Measurements from ENCODE around the gene ZPLD1.

The ZPLD1 gene

DNA sequence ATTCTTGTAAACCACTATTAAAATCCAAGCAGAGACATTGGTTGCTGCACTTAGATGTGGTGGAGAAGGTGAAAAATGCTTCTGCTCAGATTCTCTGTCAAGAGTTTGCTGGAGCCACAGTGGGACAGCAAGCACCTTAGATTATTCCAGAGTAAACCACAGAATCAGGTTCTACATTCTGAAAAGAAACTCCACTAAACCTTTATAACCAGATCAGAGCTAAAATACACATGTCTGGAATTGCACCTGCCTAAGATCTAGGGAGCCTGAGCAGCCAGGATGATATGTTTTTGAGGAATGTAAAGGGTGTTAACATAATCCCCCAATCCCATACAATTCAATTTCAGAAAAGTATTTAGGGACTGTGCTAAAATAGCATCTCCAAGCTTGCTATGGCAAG is at the start of gene ZPLD1:
Gene ZPLD1 (plus strand): TSS at position 301 of the 400 bp plus-strand sequence. CDS start 3,473 bp downstream, outside the sequence.
- no peak for DNase-seq

DNA sequence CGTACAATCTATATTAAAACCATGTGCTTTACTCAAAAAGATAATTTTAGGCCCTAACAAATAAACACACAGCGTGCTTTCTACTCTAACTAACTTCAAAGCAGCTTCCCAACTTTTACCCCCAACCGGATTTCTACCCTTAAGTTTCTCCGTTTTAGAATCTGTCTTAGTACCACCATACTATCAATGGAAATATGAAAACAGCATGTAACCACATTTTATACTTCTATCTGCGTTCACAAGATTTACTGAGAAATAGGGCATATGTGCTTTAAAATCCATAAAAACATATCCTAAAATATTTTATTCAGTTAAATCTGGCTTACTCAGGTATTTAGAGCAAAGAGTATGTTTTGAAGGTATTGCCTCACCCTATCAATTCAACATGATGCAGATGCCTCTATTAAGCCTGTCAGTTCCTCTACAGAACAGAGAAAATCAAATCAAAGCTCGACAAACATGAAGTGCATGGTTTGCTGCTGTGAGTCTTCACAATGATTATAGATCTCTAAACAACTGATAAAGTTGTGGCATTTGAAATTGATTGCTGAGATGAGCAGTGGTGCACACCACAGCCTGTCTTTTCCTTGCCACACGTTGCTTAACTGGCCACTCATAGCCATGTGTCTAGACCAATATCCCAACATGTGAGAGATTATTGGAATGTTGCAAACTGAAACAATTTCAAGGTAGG is 44.5 kb upstream of the ZPLD1 start:
- no peak for DNase-seq

DNA sequence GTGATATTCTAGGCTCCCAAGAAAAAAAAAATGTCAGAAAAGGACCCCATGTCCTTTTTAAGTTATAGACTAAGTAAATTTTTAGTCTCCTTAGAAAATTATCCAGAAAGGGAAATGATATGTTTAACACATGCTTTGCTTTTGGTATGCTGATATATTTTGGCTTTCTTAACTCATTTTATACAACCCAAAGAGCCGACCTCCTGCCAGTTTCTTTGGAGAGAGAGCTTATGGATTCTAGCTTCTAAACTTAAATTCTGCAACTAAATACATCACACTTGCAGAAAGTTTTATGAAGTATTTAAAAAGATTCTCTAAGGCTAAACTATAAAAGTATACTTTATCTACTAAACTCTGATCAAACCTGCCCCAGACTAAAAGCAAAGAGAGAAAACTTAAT is 43.9 kb upstream of the ZPLD1 start:
- DNase-seq: no peak

DNA sequence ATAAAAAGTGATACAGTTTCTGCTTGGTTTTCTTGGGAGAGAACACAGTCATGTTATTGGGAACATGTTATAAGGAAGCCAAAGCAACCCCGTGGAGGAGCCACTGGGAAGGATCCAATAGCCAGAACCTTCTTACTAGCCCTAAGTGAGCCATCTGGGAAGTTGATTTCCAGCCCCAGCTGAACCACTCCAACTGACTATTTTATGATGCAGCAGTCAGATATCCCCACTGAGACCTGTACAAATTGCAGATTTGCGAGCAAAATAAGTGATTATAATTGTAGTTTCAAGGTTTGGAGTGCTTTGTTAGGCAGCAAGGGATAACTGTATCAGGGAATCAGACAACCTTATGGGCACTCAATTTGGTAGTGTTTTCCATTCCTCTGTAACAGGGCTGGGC is 43.3 kb upstream of the ZPLD1 start:
- DNase-seq: no peak

DNA sequence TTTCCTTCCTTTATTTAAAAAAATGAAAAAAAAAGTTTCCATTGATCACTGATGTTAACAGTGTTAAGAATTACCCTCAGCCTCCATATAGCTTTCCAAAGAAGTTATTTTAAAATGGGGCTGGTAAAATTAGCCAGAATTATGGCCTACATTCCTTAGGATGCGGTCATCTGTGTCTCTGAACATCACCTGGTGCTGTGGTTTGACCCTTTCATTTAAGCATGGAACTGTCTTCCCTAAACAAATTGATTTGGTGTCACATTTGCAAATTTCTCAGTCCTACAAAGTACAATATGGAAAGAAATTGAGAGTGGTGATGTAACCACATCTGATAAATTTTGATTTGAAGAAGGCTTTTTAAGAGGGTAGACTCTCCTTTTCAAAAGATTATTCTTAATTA is 40.3 kb upstream of the ZPLD1 start:
- no peak for DNase-seq

DNA sequence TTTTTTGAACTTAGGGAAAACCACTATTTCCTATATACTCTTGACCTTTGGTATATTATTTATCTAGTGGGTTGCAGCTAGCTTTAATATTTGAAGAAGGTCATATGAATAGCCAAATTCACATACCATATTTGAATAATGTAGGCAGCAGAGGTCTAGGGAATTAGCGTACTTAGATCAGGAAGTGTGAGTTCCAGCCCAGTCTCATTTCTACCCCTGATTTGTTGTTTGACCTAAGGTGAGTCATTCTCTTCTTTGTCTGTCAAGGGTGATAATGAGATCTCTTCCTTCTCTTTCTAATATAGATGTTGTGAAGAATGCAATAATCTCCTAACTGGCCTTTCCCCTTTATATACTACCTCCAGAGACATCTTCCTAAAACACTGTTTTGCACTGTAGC is 36.6 kb upstream of the ZPLD1 start:
- DNase-seq: no peak

DNA sequence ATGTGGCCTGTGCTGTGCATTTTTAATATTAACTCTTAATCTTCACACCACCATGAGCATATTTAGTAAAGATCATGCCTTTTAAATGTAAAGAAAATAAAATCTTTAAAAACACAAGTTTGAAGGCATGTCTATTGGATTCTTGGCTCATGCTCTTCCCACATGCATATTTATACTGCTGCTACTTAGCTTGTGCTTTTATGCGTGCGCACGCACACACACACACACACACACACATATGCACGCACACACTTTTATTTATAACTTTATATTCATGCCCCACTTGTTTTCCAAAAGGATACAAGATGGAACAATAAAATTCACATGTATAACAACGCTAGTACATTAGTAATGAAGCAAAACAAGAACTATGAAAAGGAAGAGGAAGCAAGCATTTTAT is 36.1 kb upstream of the ZPLD1 start:
- DNase-seq: no peak

DNA sequence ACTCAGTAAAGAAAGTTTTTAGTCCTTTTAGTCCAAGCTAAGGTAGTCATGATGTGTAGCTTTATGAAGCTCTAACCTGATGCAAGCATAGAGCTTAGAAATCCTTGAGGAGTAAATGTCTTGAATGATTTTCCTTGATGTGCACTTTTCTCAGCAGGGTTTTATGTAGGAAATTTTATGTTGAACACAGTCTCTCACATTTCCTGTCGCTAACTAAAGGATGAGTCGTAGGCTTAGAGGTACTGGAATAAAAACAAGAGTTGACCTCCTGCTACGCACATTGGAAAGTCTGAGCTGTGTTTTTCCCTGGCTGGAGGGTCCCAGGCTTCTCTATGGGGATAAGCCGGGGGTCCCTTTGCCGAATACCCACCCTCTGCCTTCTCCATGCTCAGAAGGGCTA is 34.7 kb upstream of the ZPLD1 start:
- no peak for DNase-seq

DNA sequence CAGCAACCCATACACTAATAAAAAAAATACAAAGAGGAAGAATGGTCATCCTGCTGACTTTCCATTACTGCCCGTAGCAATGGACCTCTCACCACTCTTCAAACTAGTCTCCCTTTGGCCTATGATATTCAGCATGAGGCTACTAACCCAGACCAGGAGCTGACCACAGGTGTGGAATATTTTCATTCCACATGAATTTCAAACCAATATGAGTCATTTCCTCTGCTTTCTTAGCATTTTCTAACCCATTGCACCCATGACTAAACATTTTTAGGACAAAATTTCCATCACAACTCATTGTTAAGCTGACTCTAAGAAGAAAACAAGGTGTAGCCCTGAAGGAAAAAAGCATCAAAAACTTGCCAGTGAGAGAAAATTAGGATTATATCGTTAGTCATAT is 34.0 kb upstream of the ZPLD1 start:
- no peak for DNase-seq

DNA sequence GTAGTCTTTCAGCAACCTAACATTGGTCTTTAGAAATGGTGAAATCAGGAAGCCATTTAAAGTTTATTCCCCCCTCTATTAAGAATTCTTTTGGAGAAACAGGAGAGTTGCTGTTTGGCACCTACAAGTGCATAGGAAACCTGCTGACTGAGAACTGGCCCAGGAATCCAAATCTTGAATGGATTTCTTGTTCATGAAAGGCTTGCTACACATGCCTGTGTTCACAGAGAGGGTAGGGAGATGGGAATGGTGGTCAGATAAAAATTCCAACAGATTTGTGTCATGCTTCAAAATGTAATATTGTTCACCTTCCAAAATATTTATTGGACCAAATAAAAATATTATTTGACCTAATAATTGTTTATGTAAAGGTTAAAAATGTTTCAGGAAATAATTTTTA is 24.2 kb upstream of the ZPLD1 start:
- no peak for DNase-seq

DNA sequence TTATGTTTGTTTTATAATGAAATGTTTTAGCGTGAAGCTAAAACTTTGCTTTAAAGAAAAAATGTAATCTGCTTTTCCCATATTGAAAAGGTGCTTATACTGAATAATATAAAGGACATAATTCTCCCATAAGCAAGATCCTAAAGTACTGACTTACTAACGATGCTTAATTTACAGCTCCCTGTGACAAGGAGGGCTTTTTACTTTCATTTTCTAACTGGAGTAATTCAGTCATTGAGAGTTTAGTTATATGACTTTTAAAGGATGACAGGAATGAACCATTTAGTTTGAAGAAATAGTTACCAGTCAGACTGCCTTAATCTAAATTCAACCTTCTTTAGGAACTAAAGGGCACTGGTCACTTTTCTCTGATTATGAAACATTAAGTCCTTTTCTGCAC is 19.3 kb upstream of the ZPLD1 start:
- no peak for DNase-seq

DNA sequence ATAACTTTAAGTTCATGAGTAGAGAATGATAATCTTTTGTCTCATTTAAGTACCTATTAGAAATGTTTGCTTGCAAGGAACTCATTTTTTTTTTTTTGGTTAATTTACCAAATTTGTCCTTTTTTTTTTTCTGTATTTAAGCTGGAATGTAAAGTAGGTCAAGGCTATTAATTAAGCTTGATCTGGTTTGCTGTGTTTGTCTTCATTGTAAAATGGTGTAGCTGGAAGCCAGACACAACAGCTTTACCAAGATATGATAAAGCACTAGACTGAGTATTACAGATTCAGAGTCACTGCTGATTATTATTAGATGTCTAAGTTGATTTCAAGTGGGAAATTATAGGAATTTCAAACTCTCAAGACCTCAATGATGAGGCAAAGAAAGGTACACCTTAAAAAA is 15.0 kb upstream of the ZPLD1 start:
- DNase-seq: no peak

DNA sequence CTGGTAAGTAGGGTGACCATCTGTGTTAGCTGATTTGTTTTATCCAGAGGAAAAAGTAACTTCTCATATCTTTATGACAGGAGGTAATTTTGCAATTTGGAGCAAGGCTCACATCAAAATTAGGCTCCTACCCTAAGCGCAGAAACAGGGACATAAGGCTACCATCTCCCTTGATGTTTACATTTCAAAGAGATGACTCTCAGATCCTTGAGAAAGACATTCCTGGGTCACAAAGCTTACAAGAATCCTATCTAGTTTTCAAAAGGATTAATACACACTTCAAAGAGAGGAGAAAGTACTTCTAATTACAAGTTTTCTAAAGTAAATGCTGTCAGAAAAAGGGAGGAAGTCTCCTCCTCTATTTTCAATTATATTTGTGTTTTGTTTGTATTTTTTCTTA is 7.0 kb downstream of the ZPLD1 start:
- no peak for DNase-seq

DNA sequence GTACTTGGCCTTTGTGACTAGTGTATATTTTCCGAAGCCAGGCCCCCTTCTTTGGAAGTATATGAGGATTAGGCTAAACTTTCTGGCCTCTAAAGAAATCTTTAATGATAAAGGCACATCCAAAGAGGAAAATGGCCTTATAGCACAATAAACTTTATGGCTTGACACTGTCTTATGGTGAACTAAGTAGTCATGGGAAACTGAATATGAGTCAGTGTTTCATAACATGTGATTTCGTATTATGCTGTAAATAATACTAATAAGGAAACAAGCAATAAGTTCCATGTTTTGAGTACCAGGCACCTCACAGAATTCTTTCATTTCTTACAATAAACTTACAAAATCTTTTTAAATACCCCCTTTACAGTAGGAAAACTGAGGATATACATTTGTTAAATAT is 8.2 kb downstream of the ZPLD1 start:
- DNase-seq: no peak

DNA sequence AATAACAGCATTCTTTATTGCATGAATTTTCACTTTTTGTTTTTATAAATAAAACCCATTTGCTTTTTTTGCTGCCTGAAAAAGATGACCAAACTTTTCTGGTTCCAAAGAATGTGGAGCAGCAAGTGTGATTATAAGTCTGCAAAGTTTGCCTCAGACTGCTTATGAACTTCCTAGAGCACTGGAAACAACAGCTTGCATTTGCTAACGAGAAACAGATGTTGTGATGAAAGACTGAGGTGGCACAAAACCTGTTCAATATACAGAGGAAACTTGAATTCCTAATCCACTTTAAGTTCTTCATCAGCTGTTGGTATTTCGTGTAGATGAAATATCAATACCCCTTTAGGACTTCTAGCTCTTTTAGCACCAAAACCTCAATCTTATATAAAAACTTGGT is 9.3 kb downstream of the ZPLD1 start:
- DNase-seq: no peak

DNA sequence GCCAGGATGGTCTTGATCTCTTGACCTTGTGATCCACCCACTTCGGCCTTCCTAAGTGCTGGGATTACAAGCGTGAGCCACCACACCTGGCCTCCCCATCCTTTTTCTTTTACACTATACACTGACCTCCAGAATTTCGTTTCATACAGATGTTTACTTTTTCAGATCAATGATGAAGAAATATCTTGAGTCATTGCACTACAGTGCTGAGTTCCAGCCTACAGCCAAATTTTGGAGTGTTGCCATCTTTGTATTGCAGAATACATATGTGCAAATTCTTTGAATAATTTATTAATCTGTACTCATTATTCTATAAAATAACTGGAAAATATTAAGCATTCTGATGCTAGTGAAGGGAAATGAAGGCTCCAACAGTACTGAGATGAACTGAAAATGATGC is 12.5 kb downstream of the ZPLD1 start:
- no peak for DNase-seq

DNA sequence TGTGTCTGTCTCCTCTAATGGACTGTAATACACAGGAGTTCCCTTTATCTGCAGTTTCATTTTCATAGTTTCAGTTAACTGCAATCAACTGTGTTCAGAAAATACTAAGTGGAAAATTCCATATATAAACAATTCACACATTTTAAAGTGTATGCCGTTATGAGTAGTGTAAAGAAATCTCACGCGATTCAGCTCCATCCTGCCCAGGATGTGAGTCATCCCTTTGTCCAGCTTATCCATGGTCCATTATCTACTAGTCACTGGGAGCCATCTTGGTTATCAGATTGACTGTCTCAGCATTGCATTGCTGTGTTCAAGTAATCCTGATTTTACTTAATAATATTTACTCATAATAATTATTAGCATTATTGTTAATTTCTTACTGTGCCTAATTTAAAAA is 14.5 kb downstream of the ZPLD1 start:
- DNase-seq: no peak

DNA sequence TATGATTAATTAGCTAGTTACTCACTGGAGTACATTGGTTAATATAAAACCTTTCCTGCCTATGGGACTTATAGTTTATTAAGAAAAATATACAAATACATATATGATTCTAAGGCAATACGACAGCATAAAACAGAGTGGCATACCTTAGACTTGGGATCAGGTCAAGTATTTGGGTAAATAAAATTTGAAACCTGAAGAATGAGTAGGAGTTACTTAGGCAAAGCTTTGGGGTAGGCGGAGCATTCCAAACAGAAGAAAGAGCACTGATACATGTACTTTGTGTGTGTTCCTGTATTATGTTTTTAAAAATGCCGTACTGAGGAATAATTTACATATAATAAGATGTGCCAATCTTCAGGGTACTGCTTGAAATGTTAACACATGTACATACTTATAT is 15.1 kb downstream of the ZPLD1 start:
- DNase-seq: no peak

DNA sequence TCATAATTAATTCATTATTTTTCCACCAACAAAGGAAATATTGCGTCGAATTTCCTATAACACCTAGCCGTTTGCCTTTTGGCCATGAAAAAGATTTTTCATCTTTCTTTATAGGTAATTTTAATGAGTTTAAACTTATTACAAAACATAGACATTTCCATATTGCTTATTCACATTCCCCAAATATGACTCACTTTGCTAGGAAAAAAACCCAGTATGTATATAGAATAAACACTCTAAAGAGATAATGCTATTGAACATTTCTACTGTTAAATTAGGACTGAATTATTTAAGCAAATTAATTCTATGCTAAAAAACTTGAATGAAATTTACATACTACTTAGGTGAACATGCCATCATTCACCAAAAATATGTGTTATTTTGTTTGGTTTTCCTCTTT is 16.2 kb downstream of the ZPLD1 start:
- no peak for DNase-seq

DNA sequence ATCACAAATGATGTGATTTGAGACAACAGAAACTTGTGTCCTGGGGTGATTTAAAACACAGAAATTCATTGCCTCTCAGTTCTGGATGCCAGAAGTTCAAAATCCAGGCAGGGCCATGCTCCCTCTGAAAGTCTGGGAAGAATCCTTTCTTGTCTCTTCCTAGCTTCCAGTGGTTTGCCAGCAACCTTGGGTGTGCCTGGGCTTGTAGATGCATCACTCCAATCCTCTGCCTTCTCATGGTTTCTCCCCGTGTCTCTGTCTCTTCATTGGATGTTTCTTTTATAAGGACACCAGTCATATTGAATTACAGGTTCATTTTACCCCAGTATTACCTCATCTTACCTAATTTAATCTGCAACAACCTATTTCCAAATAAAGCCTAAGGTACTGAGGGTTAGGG is 16.7 kb downstream of the ZPLD1 start:
- no peak for DNase-seq

DNA sequence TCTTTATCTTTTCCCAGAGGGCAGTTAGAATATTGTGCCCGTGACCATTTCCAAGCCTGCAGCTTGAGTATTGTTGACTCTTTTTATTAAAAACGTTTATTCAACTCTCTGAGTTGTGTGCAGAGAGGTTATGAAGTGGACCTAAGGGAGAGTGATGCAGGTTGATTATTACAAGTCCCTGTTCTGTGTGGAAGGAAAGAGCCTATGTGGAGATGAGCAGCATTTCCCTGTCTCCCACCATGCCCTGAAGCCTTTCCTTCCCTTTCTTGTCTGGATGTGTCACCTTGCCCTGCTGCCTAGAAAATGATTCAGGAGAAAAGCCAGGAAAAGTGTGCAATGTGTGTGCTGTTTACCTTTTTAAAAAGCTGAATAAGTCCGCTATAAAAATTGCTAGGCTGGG is 19.4 kb downstream of the ZPLD1 start:
- no peak for DNase-seq

DNA sequence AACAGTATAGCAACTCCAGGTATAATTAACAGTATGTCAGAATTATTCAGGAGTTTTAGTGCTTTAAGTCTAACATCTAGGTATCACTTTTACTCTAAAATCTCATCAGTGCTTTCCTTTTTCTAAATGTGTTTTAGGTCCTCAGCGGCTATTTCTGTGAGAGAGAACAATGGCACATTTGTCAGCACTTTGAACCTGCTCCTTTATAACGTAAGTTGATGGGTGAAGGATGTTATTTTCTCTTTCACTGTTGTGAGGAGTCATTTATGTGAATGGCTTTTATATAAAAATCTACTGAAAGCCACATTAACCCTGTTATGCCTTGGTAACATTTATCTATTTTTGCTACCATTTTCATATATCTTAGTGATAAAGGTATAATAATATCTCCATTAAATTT is 22.8 kb downstream of the ZPLD1 start:
- no peak for DNase-seq

DNA sequence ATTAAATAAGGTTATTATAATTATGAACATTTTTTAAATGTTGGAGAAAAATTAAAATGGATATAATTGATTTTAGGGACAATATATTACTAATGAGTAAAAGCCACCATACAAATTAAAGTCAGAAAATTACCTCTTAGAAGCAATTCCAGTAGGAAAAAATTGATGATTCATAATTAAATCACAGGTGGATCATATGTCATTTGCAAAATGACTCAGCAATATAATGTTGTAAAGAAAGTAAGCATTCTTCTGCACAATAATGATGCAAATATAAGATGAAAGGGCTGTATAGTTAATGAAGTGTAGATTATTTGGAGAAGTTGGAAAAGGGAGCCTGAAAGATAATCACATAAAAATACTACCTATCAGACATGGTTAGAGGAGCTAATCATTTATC is 25.8 kb downstream of the ZPLD1 start:
- DNase-seq: no peak

DNA sequence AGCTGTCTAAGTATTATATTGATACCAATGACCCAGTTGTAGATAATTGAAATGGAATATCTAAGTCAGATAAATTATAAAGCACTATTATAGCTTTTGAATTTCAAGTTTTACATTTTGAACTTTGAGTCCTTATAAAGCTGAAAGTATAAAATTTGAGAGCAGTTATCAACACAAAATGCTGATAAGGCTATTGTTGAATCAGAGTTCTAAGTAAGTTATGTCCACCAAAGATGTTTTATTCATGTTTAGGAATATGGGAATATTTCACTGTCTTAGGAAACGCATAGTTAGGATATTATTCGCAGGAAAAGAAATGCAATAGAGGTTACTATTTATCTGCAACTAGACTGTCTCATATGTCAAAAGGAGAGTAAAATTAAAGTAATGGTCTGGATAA is 29.4 kb downstream of the ZPLD1 start:
- no peak for DNase-seq

DNA sequence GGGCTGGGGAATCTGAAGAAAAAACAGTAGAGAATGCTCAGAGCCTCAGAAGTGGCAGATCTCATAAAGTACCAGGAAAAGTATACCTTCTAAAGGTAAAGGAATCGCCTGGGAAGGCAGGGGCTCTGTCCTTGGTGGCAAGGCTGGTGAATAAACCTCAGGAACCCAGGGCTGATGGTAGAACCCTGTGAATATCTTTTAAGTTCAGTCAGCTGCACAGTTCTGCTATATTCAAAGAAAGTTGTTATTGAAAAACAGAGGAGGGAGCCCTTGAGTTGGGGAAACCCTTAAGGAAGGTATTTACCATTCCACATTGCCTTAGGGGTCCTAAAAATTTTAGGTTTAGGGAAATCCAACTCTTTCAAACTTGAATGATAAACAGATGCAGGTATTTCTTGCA is 31.2 kb downstream of the ZPLD1 start:
- DNase-seq: no peak

DNA sequence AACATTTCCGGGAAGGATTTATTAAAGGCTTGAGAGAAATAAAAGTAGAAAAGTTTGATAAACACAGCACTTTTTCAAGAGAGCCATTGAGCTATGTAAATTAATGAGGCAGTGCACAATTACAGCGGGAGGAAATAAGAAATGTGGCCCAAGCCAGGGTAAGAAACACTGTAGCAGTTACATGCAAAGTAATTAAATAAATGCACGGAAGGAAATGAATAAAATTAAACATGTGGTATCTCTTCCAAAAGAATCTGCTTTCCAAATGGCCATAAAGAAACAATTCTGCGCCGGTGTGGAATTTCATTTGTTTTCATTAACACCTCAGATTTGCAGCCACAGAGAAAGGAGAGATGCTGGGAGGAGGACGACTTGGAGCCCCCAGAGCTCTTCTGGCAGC is 35.3 kb downstream of the ZPLD1 start:
- no peak for DNase-seq

Measured in NCI-H774 (cell line).